ENCODE data around the gene RBM33.

RBM33 gene

GRCh38 chr7:155824227-155824886 lies 179.9 kb downstream of the RBM33 start:
- DNase-seq (ENCODE audit: low read depth, low spot score) = no peak

GRCh38 chr7:155825336-155825735 lies 180.9 kb downstream of the RBM33 start:
- DNase-seq (ENCODE audit: low read depth, low spot score) = no peak

GRCh38 chr7:155829796-155830470 lies 185.5 kb downstream of the RBM33 start:
- DNase-seq (ENCODE audit: low read depth, low spot score) = no peak
